Activated CD4-positive, alpha-beta memory T cell treated with anti-CD3 and anti-CD28 coated beads, Interleukin-2, amount 10 ng/mL, durations not matched to agents 7 days and 5 days (primary cell): ENCODE results near the gene NCL. TPM values are rescaled to one million over a fixed set of nuclear protein-coding genes. Genes with fewer than 3 reads are reported as not detected.
"Not testable (repeated sequence)": the region's sequence is repeated elsewhere in the genome, so short reads cannot be mapped to it uniquely, and the experiment has no call there.

Source experiments
- CTCF ChIA-PET: fragments of 350-600 bp; sonication (Branson Sonifier 250); formaldehyde crosslinking; loops from one replicate; lab custom pipeline; 2021; ENCODE audit warnings: antibody characterized with exemption, inconsistent platforms; lab: Charles Lee
- POLR2A ChIA-PET: fragments of 350-600 bp; sonication (Branson Sonifier 250); formaldehyde crosslinking; loops from one replicate; lab custom pipeline; 2021; ENCODE audit warnings: antibody characterized with exemption; lab: Charles Lee
- DNase-seq: peaks from one replicate; pipeline ENCODE4 v3.0.0-alpha.2; 2020
- H3K27ac Mint-ChIP-seq: one replicate; pipeline ENCODE4 v1.8.0; 2021; ENCODE audit warnings: mild to moderate bottlenecking, mixed read lengths
- H3K27me3 Mint-ChIP-seq: one replicate; pipeline ENCODE4 v1.8.0; 2021; ENCODE audit warnings: mixed read lengths
- H3K36me3 Mint-ChIP-seq: one replicate; pipeline ENCODE4 v1.8.0; 2021; ENCODE audit warnings: low read depth, mixed read lengths
- H3K4me1 Mint-ChIP-seq: one replicate; pipeline ENCODE4 v1.8.0; 2021; ENCODE audit warnings: mixed read lengths
- H3K4me3 Mint-ChIP-seq: one replicate; pipeline ENCODE4 v1.8.0; 2021; ENCODE audit warnings: mild to moderate bottlenecking, mixed read lengths
- H3K9me3 Mint-ChIP-seq: one replicate; pipeline ENCODE4 v1.8.0; 2021; ENCODE audit warnings: mixed read lengths
- total RNA-seq, 2 experiments: library from RNA; stranded (reverse); gene quantifications; one replicate each; pipeline ENCODE4 v1.2.3, GENCODE V29; 2021

Gene NCL
- total RNA-seq, 2 experiments from 2014 or later = 454 to 476 TPM

- POLR2A ChIA-PET = interaction anchor here (4.7 to 10.7 kb wide), 3 partner anchors 12 to 146 kb away, joined by 41 to 245 read pairs (median 153); no protein-coding TSS in a partner anchor
- DNase-seq = no peak
- Mint-ChIP-seq H3K36me3 (peaks cover 20% of the 10 kb centered on the region), H3K27ac (no peak overlapping the region), H3K4me1 (peaks cover 37% of the 10 kb centered on the region), H3K9me3 (no peaks in the 10 kb centered on the region), H3K4me3 (no peak overlapping the region), H3K27me3 (peaks cover 4% of the 10 kb centered on the region)
- CTCF ChIA-PET = interaction anchor here (3.6 to 7.4 kb wide), 3 partner anchors 10 to 15 kb away, joined by 20 to 95 read pairs (median 46); no protein-coding TSS in a partner anchor
These were observed 2.8 kb upstream of the NCL start for GRCh38 chr2:231467016-231467545.

- no peaks in the 10 kb centered on the region for H3K9me3 Mint-ChIP-seq
- peak overlapping the region; percentile 99 for H3K27ac Mint-ChIP-seq
- no peaks in the 10 kb centered on the region for H3K27me3 Mint-ChIP-seq
- DNase-seq = peak; percentile 99
- H3K36me3 Mint-ChIP-seq = peaks cover 39% of the 10 kb centered on the region
- ChIA-PET CTCF (interaction anchor here (0.7 to 7.4 kb wide), 16 partner anchors 11 to 412 kb away, joined by 3 to 95 read pairs (median 4); no protein-coding TSS in a partner anchor), POLR2A (interaction anchor here (0.7 to 10.7 kb wide), 43 partner anchors 12 to 1543 kb away, joined by 3 to 245 read pairs (median 4); partner anchors contain the start of genes COPS7B, HTR2B, NMUR1 and PSMD1)
- H3K4me3 Mint-ChIP-seq = peak overlapping the region; percentile 99
- peaks cover 53% of the 10 kb centered on the region for H3K4me1 Mint-ChIP-seq
These were observed 574 bp upstream of the NCL start for GRCh38 chr2:231464576-231465540.

GRCh38 chr2:231462729-231463465, 1.4 kb downstream of the NCL start:
- H3K9me3 Mint-ChIP-seq = no peaks in the 10 kb centered on the region
- ChIA-PET CTCF (interaction anchor here (0.6 to 7.4 kb wide), 4 partner anchors 9 to 139 kb away, joined by 3 to 95 read pairs (median 31); no protein-coding TSS in a partner anchor), POLR2A (interaction anchor here (1.0 to 10.7 kb wide), 21 partner anchors 10 to 481 kb away, joined by 3 to 245 read pairs (median 11); partner anchors contain the start of genes PSMD1 and PTMA)
- DNase-seq = no peak
- peak overlapping the region; percentile 99 for H3K4me3 Mint-ChIP-seq
- H3K36me3 Mint-ChIP-seq = peaks cover 59% of the 10 kb centered on the region
- no peaks in the 10 kb centered on the region for H3K27me3 Mint-ChIP-seq
- peaks cover 60% of the 10 kb centered on the region for H3K4me1 Mint-ChIP-seq
- H3K27ac Mint-ChIP-seq = peak overlapping the region; percentile 99

GRCh38 chr2:231461516-231461971, 2.7 kb downstream of the NCL start:
- Mint-ChIP-seq H3K4me3 (peak overlapping the region; percentile 99), H3K9me3 (no peaks in the 10 kb centered on the region), H3K36me3 (peaks cover 73% of the 10 kb centered on the region), H3K27me3 (no peaks in the 10 kb centered on the region), H3K4me1 (peaks cover 68% of the 10 kb centered on the region), H3K27ac (peak overlapping the region; percentile 28)
- ChIA-PET CTCF (interaction anchor here (5.8 kb wide), 1 partner anchor 8 kb away, joined by 46 read pairs; no protein-coding TSS in a partner anchor), POLR2A (interaction anchor here (1.4 to 10.7 kb wide), 4 partner anchors 9 to 253 kb away, joined by 3 to 245 read pairs (median 104); partner anchors contain the start of gene PTMA)
- DNase-seq = no peak

- H3K4me3 Mint-ChIP-seq = peak overlapping the region; percentile 18
- POLR2A ChIA-PET = interaction anchor here (1.4 to 10.7 kb wide), 3 partner anchors 8 to 253 kb away, joined by 3 to 245 read pairs (median 153); no protein-coding TSS in a partner anchor
- DNase-seq, H3K27me3 Mint-ChIP-seq, H3K9me3 Mint-ChIP-seq: not testable (repeated sequence)
- H3K4me1 Mint-ChIP-seq = peaks cover 63% of the 10 kb centered on the region
- H3K27ac Mint-ChIP-seq = peak overlapping the region; percentile 54
- peaks cover 80% of the 10 kb centered on the region for H3K36me3 Mint-ChIP-seq
- CTCF ChIA-PET = interaction anchor here (1.2 kb wide), 1 partner anchor 22 kb away, joined by 4 read pairs; no protein-coding TSS in a partner anchor
These were observed 3.4 kb downstream of the NCL start for GRCh38 chr2:231460841-231461240.

GRCh38 chr2:231460073-231460835, 4.0 kb downstream of the NCL start:
- Mint-ChIP-seq H3K9me3 (no peaks in the 10 kb centered on the region), H3K27ac (peak overlapping the region; percentile 54), H3K4me1 (peaks cover 63% of the 10 kb centered on the region), H3K27me3 (no peaks in the 10 kb centered on the region), H3K4me3 (peak overlapping the region; percentile 18), H3K36me3 (peaks cover 85% of the 10 kb centered on the region)
- CTCF ChIA-PET = interaction anchor here (1.2 kb wide), 1 partner anchor 22 kb away, joined by 4 read pairs; no protein-coding TSS in a partner anchor
- POLR2A ChIA-PET = interaction anchor here (1.4 to 10.7 kb wide), 3 partner anchors 8 to 254 kb away, joined by 3 to 245 read pairs (median 153); no protein-coding TSS in a partner anchor
- DNase-seq = no peak

- Mint-ChIP-seq H3K9me3 (no peaks in the 10 kb centered on the region), H3K36me3 (peaks cover 96% of the 10 kb centered on the region), H3K4me1 (peaks cover 58% of the 10 kb centered on the region), H3K27ac (no peak overlapping the region), H3K4me3 (no peak overlapping the region), H3K27me3 (no peaks in the 10 kb centered on the region)
- CTCF ChIA-PET = interaction anchor here (0.5 kb wide), 1 partner anchor 603 kb away, joined by 3 read pairs; no protein-coding TSS in a partner anchor
- POLR2A ChIA-PET = interaction anchor here (1.6 to 11.9 kb wide), 2 partner anchors 6 to 25 kb away, joined by 4 to 153 read pairs; partner anchors contain the start of gene NCL
- DNase-seq = no peak
These were observed 5.9 kb downstream of the NCL start for GRCh38 chr2:231458368-231458767.

GRCh38 chr2:231457101-231457500, 7.2 kb downstream of the NCL start:
- Mint-ChIP-seq H3K36me3 (peaks cover 92% of the 10 kb centered on the region), H3K27ac (no peak overlapping the region), H3K4me3 (no peak overlapping the region), H3K27me3 (no peaks in the 10 kb centered on the region), H3K4me1 (peaks cover 45% of the 10 kb centered on the region), H3K9me3 (no peaks in the 10 kb centered on the region)
- ChIA-PET POLR2A (interaction anchor here (1.0 to 11.9 kb wide), 2 partner anchors 8 to 26 kb away, joined by 4 to 153 read pairs; partner anchors contain the start of gene NCL), CTCF (interaction anchor here (0.6 to 0.9 kb wide), 3 partner anchors 39 to 160 kb away, joined by 3 read pairs; no protein-coding TSS in a partner anchor)
- no peak for DNase-seq

GRCh38 chr2:231456295-231457004, 7.8 kb downstream of the NCL start:
- Mint-ChIP-seq H3K4me1 (peaks cover 45% of the 10 kb centered on the region), H3K27ac (no peak overlapping the region), H3K27me3 (no peaks in the 10 kb centered on the region), H3K9me3 (no peaks in the 10 kb centered on the region), H3K36me3 (peaks cover 92% of the 10 kb centered on the region), H3K4me3 (no peak overlapping the region)
- POLR2A ChIA-PET = interaction anchor here (1.0 to 11.9 kb wide), 2 partner anchors 8 to 27 kb away, joined by 4 to 153 read pairs; partner anchors contain the start of gene NCL
- CTCF ChIA-PET = interaction anchor here (0.9 to 1.6 kb wide), 2 partner anchors 159 to 229 kb away, joined by 3 to 5 read pairs; no protein-coding TSS in a partner anchor
- DNase-seq = no peak

- no peak overlapping the region for H3K27ac Mint-ChIP-seq
- ChIA-PET CTCF (interaction anchor here (1.0 to 4.6 kb wide), 3 partner anchors 9 to 353 kb away, joined by 3 to 46 read pairs (median 5); partner anchors contain the start of gene NCL), POLR2A (interaction anchor here (1.6 to 11.9 kb wide), 2 partner anchors 9 to 231 kb away, joined by 4 to 153 read pairs; partner anchors contain the start of gene NCL)
- H3K4me3 Mint-ChIP-seq = no peak overlapping the region
- H3K4me1 Mint-ChIP-seq = peaks cover 41% of the 10 kb centered on the region
- H3K9me3 Mint-ChIP-seq = no peaks in the 10 kb centered on the region
- peaks cover 90% of the 10 kb centered on the region for H3K36me3 Mint-ChIP-seq
- no peak for DNase-seq
- no peaks in the 10 kb centered on the region for H3K27me3 Mint-ChIP-seq
These were observed 8.4 kb downstream of the NCL start for GRCh38 chr2:231455890-231456289.
